ENCODE measurements around the gene FAAP24.

GRCh38 chr19:33000510-33000909 is 28.5 kb downstream of the FAAP24 start:
- no peak for TF ChIP-seq CTCF (IDR thresholded peaks at IDR 0.05; ENCODE audit: low read depth, low read length)
- TF ChIP-seq EZH2phosphoT487 (IDR thresholded peaks at IDR 0.05; ENCODE audit: low read depth), result no peak

Data from OCI-LY3 (cell line).